ENCODE measurements around the gene RIPK1. TPM values are rescaled to one million over a fixed set of nuclear protein-coding genes. Genes with fewer than 3 reads are reported as not detected.
"Not testable (repeated sequence)": the region's sequence is repeated elsewhere in the genome, so short reads cannot be mapped to it uniquely, and the experiment has no call there.

Gene RIPK1
- total and polyA plus RNA-seq, 4 donors = 12.1 to 24.1 (median 19.7) TPM

DNA sequence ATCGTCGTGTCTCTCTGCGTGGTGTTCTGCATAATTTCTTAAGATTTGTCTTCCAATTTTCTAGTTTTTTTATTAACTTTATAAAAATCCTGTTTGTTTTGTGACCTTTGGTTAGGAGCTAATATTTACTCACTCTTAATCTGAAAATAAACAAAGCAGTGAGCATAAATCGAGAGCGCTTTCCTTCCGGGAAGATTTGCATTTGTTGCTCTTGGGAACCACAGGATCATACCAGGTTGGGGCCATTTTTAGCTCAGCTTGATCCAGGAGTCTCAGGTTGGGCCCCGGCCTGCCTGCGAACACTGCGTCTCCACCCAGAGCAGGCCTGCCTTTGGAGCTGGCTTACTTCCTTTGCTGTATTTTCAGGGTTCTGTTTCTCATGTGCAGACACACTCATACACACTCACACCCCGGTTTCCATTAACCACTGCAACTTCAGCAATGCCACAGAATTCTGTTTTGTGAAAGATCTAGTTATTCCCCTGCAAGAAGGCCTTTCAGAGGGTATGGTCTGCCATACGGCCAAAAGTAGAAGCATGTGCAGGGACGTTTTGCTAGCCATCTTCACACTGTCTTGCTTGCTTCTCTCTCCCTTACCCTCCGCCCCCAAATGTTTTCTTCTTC, 67.5 kb downstream of the RIPK1 start:
- TF ChIP-seq, protein P1, sequence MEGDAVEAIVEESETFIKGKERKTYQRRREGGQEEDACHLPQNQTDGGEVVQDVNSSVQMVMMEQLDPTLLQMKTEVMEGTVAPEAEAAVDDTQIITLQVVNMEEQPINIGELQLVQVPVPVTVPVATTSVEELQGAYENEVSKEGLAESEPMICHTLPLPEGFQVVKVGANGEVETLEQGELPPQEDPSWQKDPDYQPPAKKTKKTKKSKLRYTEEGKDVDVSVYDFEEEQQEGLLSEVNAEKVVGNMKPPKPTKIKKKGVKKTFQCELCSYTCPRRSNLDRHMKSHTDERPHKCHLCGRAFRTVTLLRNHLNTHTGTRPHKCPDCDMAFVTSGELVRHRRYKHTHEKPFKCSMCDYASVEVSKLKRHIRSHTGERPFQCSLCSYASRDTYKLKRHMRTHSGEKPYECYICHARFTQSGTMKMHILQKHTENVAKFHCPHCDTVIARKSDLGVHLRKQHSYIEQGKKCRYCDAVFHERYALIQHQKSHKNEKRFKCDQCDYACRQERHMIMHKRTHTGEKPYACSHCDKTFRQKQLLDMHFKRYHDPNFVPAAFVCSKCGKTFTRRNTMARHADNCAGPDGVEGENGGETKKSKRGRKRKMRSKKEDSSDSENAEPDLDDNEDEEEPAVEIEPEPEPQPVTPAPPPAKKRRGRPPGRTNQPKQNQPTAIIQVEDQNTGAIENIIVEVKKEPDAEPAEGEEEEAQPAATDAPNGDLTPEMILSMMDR (IDR thresholded peaks at IDR 0.05; ENCODE audit: control extremely low read depth, extremely low read depth) = no peak
- H3K9me3 ChIP-seq (ENCODE audit: control insufficient read depth in 4 of 4, insufficient read depth in 3 of 4, low read length in 3 of 4) = no peaks in the 10 kb centered on the region
- ATAC-seq (ENCODE audit: insufficient read depth, low FRiP score) (no peak), DNase-seq (no peak)
- no peaks in the 10 kb centered on the region for H3K27me3 ChIP-seq (ENCODE audit: control insufficient read depth in 3 of 3, insufficient read depth in 3 of 3, low read length in 2 of 3)
- no peak overlapping the region for H3K4me3 ChIP-seq
- H3K4me1 ChIP-seq (ENCODE audit: control insufficient read depth in 5 of 5, insufficient read depth in 5 of 5, low read length in 5 of 5) = no peaks in the 10 kb centered on the region
- H3K27ac ChIP-seq (ENCODE audit: low read depth in 1 of 2, low read length in 1 of 2) = no peak overlapping the region
- WGBS, 2 donors = 87 to 92% methylated on average over 13 of the region's 13 CpGs
- no peak overlapping the region for H3K9ac ChIP-seq (ENCODE audit: insufficient read depth in 1 of 2, low read length in 2 of 2)
- H3K36me3 ChIP-seq (ENCODE audit: control insufficient read depth in 4 of 4, insufficient read depth in 4 of 4, low read length in 4 of 4) = peaks cover 0 to 37% (median 11%) of the 10 kb centered on the region in 4 donors

- DNase-seq (no peak), ATAC-seq (ENCODE audit: insufficient read depth, low FRiP score) (no peak)
- no peaks in the 10 kb centered on the region for H3K4me1 ChIP-seq (ENCODE audit: control insufficient read depth in 5 of 5, insufficient read depth in 5 of 5, low read length in 5 of 5)
- TF ChIP-seq, protein P1 (IDR thresholded peaks at IDR 0.05; ENCODE audit: control extremely low read depth, extremely low read depth) = no peak
- 93 to 95% methylated on average over 8 of the region's 8 CpGs for WGBS, 2 donors
- peaks cover 0 to 37% (median 8%) of the 10 kb centered on the region in 4 donors for H3K36me3 ChIP-seq (ENCODE audit: control insufficient read depth in 4 of 4, insufficient read depth in 4 of 4, low read length in 4 of 4)
- H3K27ac ChIP-seq (ENCODE audit: low read depth in 1 of 2, low read length in 1 of 2) = no peak overlapping the region
- H3K4me3 ChIP-seq = no peak overlapping the region
- H3K9ac ChIP-seq (ENCODE audit: insufficient read depth in 1 of 2, low read length in 2 of 2) = no peak overlapping the region
- H3K27me3 ChIP-seq (ENCODE audit: control insufficient read depth in 3 of 3, insufficient read depth in 3 of 3, low read length in 2 of 3) = no peaks in the 10 kb centered on the region
- H3K9me3 ChIP-seq (ENCODE audit: control insufficient read depth in 4 of 4, insufficient read depth in 3 of 4, low read length in 3 of 4) = no peaks in the 10 kb centered on the region
Observed at GRCh38 chr6:3136292-3137011, 68.2 kb downstream of the RIPK1 start.

- 94 to 97% methylated on average over 12 of the region's 12 CpGs for whole genome bisulfite sequencing, 2 donors
- DNase-seq = no peak
- Histone ChIP-seq H3K27ac (ENCODE audit: low read depth in 1 of 2, low read length in 1 of 2) (no peak overlapping the region), H3K36me3 (ENCODE audit: control insufficient read depth in 4 of 4, insufficient read depth in 4 of 4, low read length in 4 of 4) (peaks cover 0 to 34% (median 6%) of the 10 kb centered on the region in 4 donors), H3K27me3 (ENCODE audit: control insufficient read depth in 3 of 3, insufficient read depth in 3 of 3, low read length in 2 of 3) (no peaks in the 10 kb centered on the region), H3K4me1 (ENCODE audit: control insufficient read depth in 5 of 5, insufficient read depth in 5 of 5, low read length in 5 of 5) (no peaks in the 10 kb centered on the region), H3K9ac (ENCODE audit: insufficient read depth in 1 of 2, low read length in 2 of 2) (no peak overlapping the region), H3K9me3 (ENCODE audit: control insufficient read depth in 4 of 4, insufficient read depth in 3 of 4, low read length in 3 of 4) (no peaks in the 10 kb centered on the region), H3K4me3 (no peak overlapping the region)
- TF ChIP-seq, protein P1 (IDR thresholded peaks at IDR 0.05; ENCODE audit: control extremely low read depth, extremely low read depth) = no peak
- no peak for ATAC-seq (ENCODE audit: insufficient read depth, low FRiP score)
Observed at GRCh38 chr6:3137057-3137777, 68.9 kb downstream of the RIPK1 start.

DNA sequence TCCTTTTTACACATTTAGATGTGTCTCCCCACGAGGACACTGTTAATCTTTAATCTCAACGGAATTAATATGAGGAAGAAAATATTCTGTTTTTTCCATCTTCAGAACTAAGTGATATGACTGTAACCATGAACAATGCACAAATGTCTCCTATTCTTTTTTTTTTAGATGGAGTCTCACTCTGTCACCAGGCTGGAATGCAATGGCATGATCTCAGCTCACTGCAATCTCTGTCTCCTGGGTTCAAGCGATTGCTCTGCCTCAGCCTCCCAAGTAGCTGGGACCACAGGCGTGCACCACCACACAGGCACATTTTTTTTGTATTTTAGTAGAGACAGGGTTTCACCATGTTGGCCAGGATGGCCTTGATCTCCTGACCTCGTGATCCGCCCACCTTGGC, 69.6 kb downstream of the RIPK1 start:
- DNase-seq; H3K9ac ChIP-seq (ENCODE audit: insufficient read depth in 1 of 2, low read length in 2 of 2); H3K9me3 ChIP-seq (ENCODE audit: control insufficient read depth in 4 of 4, insufficient read depth in 3 of 4, low read length in 3 of 4); ATAC-seq (ENCODE audit: insufficient read depth, low FRiP score); H3K4me1 ChIP-seq (ENCODE audit: control insufficient read depth in 5 of 5, insufficient read depth in 5 of 5, low read length in 5 of 5); H3K4me3 ChIP-seq; H3K27me3 ChIP-seq (ENCODE audit: control insufficient read depth in 3 of 3, insufficient read depth in 3 of 3, low read length in 2 of 3); H3K27ac ChIP-seq (ENCODE audit: low read depth in 1 of 2, low read length in 1 of 2): not testable (repeated sequence)
- H3K36me3 ChIP-seq (ENCODE audit: control insufficient read depth in 4 of 4, insufficient read depth in 4 of 4, low read length in 4 of 4) = peaks cover 0 to 38% (median 6%) of the 10 kb centered on the region in 4 donors
- 94 to 96% methylated on average over 6 of the region's 6 CpGs for WGBS, 2 donors

Data from lung (tissue), 12 donors.